ENCODE measurements around the gene WEE1.

GRCh38 chr11:9533736-9534473 lies 39.6 kb upstream of the WEE1 start:
- TF ChIP-seq CTCF (conservative IDR thresholded peaks at IDR 0.05), result no peak
- TF ChIP-seq EZH2 (IDR thresholded peaks at IDR 0.05; ENCODE audit: low read depth), result no peak
